Esophagus muscularis mucosa (tissue), 4 donors: Measurements from ENCODE around the gene HEPN1. TPM values are rescaled to one million over a fixed set of nuclear protein-coding genes. Genes with fewer than 3 reads are reported as not detected.

Experiments used
- DNase-seq: peaks from one replicate; pipeline ENCODE4 v3.0.0-alpha.2; 2017; ENCODE audit errors: extremely low spot score
- H3K27ac ChIP-seq, 4 donors: fragments of 200-600 bp; sonication (generic); replicated peaks in 1 of 4; 1 replicate in 3 of 4; 2 replicates in 1 of 4; pipeline ENCODE4 v1.5.1; 2016 to 2019; ENCODE audit warnings: mild to moderate bottlenecking in 1 of 4
- H3K27me3 ChIP-seq, 4 donors: fragments of 200-600 bp; sonication (generic); one replicate each; pipeline versions ENCODE4 v1.5.1 to v1.6.0; 2016 to 2019
- H3K36me3 ChIP-seq, 4 donors: fragments of 200-600 bp; sonication (generic); one replicate each; pipeline ENCODE4 v1.5.1; 2016 to 2019
- H3K4me1 ChIP-seq, 4 donors: fragments of 200-600 bp; sonication (generic); one replicate each; pipeline ENCODE4 v1.5.1; 2016 to 2019
- H3K4me3 ChIP-seq, 4 donors: fragments of 200-600 bp; sonication (generic); 1 replicate in 2 of 4; 2 replicates in 2 of 4; pipeline ENCODE4 v1.5.1; 2016 to 2019; ENCODE audit warnings: mild to moderate bottlenecking in 4 of 4, moderate library complexity in 1 of 4
- H3K9me3 ChIP-seq, 4 donors: fragments of 200-600 bp; sonication (generic); 1 replicate in 3 of 4; 2 replicates in 1 of 4; pipeline ENCODE4 v1.5.1; 2016 to 2019
- EP300 ChIP-seq: sonication (generic); formaldehyde crosslinking; IDR thresholded peaks from one replicate; pipeline ENCODE4 v1.6.1; 2017; ENCODE audit warnings: antibody characterized with exemption
- POLR2A ChIP-seq: fragments of 450-650 bp; IDR thresholded peaks from one replicate; pipeline ENCODE4 v1.6.1; 2017; ENCODE audit warnings: antibody characterized with exemption, moderate library complexity, mild to moderate bottlenecking, low read depth
- POLR2AphosphoS5 ChIP-seq, 2 donors: sonication (generic); formaldehyde crosslinking; IDR thresholded peaks; one replicate each; pipeline ENCODE4 v1.6.1; 2017; ENCODE audit warnings: antibody characterized with exemption in 2 of 2
- WGBS: methylation state at CpG from one replicate; pipeline ENCODE4 v1.1.5; 2018; 5-methylcytosine and 5-hydroxymethylcytosine counted together
- intact Hi-C: fragments of 100-400 bp; cut with DNase I; formaldehyde crosslinking; loops from one replicate; pipeline ENCODE4 v1.15.1; 2023
- total RNA-seq, 4 donors: library from RNA; depleted of rRNA; stranded (reverse); fragments of >200 nt; gene quantifications; one replicate each; pipeline versions ENCODE4 v1.1.0 to v1.2.1, GENCODE V29; 2016
- TF ChIP-seq, protein P1 (sequence below), 3 experiments: fragments of 200-600 bp in 2 of 3; fragments of 450-650 bp in 1 of 3; sonication (generic) in 2 of 3; IDR thresholded peaks; one replicate each; pipeline ENCODE4 v1.5.1; 2017 to 2019; ENCODE audit warnings: antibody characterized with exemption in 3 of 3, mild to moderate bottlenecking in 2 of 3, moderate library complexity in 1 of 3

Gene HEPN1
- total RNA-seq, 4 donors from 2014 or later, result not detected

DNA sequence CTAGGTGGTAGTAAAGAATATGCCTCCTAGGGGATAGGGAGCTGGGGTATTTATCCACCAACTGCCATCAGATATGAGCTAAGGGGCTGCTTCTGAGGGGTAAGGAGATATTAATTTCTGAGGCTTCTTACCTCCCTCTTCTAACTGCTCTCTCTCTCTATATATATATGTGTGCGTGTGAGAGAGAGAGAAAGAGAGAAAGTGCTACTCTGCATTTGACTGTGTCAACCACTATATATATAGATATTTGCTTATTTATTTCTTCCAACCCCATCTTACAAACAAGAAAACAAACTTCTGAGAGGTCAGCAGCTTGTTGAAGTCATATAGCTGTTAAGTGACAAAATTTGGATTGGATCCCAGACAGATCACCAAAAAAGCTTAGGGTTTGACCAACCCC is 22.7 kb downstream of the HEPN1 start:
- H3K36me3 ChIP-seq, result no peaks in the 10 kb centered on the region
- H3K4me1 ChIP-seq, result no peaks in the 10 kb centered on the region
- DNase-seq, result no peak
- H3K4me3 ChIP-seq, result no peak overlapping the region
- intact Hi-C loops, result no loop called here
- H3K9me3 ChIP-seq, result no peaks in the 10 kb centered on the region
- TF ChIP-seq EP300 (no peak), POLR2A (no peak), POLR2AphosphoS5 (IDR thresholded peaks at IDR 0.05) (no peak)
- TF ChIP-seq, protein P1, sequence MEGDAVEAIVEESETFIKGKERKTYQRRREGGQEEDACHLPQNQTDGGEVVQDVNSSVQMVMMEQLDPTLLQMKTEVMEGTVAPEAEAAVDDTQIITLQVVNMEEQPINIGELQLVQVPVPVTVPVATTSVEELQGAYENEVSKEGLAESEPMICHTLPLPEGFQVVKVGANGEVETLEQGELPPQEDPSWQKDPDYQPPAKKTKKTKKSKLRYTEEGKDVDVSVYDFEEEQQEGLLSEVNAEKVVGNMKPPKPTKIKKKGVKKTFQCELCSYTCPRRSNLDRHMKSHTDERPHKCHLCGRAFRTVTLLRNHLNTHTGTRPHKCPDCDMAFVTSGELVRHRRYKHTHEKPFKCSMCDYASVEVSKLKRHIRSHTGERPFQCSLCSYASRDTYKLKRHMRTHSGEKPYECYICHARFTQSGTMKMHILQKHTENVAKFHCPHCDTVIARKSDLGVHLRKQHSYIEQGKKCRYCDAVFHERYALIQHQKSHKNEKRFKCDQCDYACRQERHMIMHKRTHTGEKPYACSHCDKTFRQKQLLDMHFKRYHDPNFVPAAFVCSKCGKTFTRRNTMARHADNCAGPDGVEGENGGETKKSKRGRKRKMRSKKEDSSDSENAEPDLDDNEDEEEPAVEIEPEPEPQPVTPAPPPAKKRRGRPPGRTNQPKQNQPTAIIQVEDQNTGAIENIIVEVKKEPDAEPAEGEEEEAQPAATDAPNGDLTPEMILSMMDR (IDR thresholded peaks at IDR 0.05), result no peak
- no peaks in the 10 kb centered on the region for H3K27me3 ChIP-seq
- 86% methylated on average over 1 of the region's 1 CpG for WGBS
- no peak overlapping the region for H3K27ac ChIP-seq

DNA sequence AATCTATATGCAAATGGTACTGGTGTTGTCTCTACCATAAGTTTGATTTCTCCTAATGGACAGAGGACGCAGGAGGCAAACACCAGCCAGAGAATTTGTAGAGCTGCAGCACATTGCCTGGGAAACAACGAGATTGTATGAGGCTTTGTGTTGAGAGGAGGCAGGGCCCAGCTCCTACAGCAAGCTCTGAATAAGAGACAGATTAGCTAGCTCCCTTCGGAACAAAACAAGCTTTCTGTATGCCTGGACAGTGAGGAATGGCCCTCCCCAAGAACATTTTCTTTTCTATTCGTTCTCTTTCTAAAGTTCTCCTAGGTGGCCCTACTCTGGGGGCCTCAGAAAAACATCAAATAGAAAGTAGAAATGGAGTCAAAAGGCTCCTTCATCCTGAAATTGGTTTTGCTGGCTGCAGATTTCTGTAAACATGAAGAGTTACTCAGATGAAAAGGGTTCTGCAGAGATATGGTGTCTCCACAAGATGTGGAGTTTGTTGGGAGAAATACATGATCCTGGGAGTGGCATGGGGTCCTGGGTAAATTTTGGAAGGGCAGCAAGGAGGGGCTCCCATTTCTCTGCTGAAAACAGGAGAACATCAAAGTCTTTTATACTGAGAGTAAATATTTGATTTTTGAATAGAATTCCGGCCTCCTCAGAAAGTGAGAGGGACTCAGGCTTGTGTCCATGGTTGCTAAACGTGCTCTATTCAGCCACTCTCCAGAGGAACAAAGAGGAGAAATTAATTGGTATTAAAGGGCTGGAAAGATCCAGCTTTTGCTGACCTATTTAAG is 23.6 kb downstream of the HEPN1 start:
- no peak for DNase-seq
- Histone ChIP-seq H3K4me1 (no peaks in the 10 kb centered on the region), H3K4me3 (no peak overlapping the region), H3K9me3 (no peaks in the 10 kb centered on the region), H3K36me3 (no peaks in the 10 kb centered on the region), H3K27me3 (no peaks in the 10 kb centered on the region), H3K27ac (no peak overlapping the region)
- 68% methylated on average over 6 of the region's 6 CpGs for WGBS
- TF ChIP-seq EP300 (no peak), POLR2A (no peak), POLR2AphosphoS5 (IDR thresholded peaks at IDR 0.05) (no peak)
- TF ChIP-seq, protein P1 (IDR thresholded peaks at IDR 0.05), result no peak
- intact Hi-C loops, result no loop called here

DNA sequence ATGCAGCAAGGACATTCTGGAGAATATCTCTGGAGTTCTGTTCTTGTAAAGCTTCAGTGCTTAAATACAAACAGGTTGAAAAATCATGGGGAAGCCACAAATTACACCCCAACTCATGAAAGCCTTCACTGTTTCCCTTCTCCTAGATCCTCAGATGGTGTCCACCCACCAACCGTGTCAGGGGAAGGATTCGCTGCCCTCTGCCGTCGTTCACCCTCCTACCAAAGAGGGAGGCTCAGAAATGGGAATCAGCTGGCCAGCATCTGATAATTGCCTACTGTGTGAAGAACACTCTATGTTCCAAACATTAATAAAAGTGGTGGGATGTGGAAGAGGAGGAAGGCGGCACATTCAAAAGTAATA is 24.2 kb downstream of the HEPN1 start:
- TF ChIP-seq, protein P1 (IDR thresholded peaks at IDR 0.05), result no peak
- TF ChIP-seq POLR2A (no peak), EP300 (no peak), POLR2AphosphoS5 (IDR thresholded peaks at IDR 0.05) (no peak)
- no peaks in the 10 kb centered on the region for H3K27me3 ChIP-seq
- H3K4me3 ChIP-seq, result no peak overlapping the region
- no peaks in the 10 kb centered on the region for H3K4me1 ChIP-seq
- 66% methylated on average over 5 of the region's 5 CpGs for WGBS
- H3K36me3 ChIP-seq, result no peaks in the 10 kb centered on the region
- DNase-seq, result no peak
- H3K27ac ChIP-seq, result no peak overlapping the region
- intact Hi-C loops, result no loop called here
- no peaks in the 10 kb centered on the region for H3K9me3 ChIP-seq

DNA sequence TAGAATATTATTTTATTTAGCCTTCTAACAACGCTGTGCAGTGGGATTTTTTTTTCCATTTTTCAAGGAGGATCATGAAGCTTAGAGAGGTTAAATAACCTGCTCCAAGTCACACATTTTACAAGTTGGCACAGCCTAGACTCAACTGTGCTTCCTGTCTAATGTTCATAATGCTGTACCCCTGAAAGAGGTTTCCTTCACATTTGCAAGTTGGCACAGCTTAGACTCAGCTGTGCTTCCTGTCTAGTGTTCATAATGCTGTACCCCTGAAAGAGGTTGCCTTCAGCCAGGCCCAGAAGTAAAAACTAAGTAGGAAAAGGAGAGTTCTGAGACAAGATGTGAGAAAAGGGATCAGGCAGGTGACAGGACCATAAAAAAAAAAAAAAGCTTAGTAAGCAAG is 24.7 kb downstream of the HEPN1 start:
- TF ChIP-seq POLR2A (no peak), EP300 (no peak)
- Histone ChIP-seq H3K27me3 (no peaks in the 10 kb centered on the region), H3K27ac (no peak overlapping the region), H3K36me3 (no peaks in the 10 kb centered on the region), H3K9me3 (no peaks in the 10 kb centered on the region), H3K4me3 (no peak overlapping the region), H3K4me1 (no peaks in the 10 kb centered on the region)
- DNase-seq, result no peak
- intact Hi-C loops, result no loop called here
- 43% methylated on average over 1 of the region's 1 CpG for WGBS

DNA sequence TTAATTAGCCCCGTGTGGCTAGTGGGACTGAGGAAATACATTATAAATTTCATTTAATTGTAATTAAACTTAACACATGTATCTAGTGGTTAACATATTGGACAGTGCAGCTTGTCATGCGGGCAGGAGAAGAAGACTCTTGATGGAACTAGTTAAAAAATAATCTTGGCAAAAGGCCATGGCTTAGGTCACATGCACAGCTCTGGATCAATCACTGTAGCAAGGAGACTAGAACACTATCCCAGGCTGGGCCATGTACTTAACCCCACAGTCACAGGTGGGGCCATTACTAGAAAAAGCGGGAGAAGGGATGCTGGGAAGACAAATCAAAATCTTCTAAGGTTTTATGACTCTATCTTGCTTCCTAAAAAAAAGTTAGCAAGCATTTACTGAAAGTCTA is 25.5 kb downstream of the HEPN1 start:
- Histone ChIP-seq H3K9me3 (no peaks in the 10 kb centered on the region), H3K36me3 (no peaks in the 10 kb centered on the region), H3K27ac (no peak overlapping the region), H3K4me3 (no peak overlapping the region), H3K4me1 (no peaks in the 10 kb centered on the region), H3K27me3 (no peaks in the 10 kb centered on the region)
- 73% methylated on average over 3 of the region's 3 CpGs for WGBS
- TF ChIP-seq POLR2A, result no peak
- TF ChIP-seq, protein P1 (IDR thresholded peaks at IDR 0.05), result no peak
- no peak for TF ChIP-seq POLR2AphosphoS5 (IDR thresholded peaks at IDR 0.05)
- TF ChIP-seq EP300, result no peak
- intact Hi-C loops, result no loop called here
- no peak for DNase-seq
